ENCODE results near the gene TXNRD1. TPM values are rescaled to one million over a fixed set of nuclear protein-coding genes. Genes with fewer than 3 reads are reported as not detected.

The TXNRD1 gene
- total RNA-seq, 1 donor: 502 TPM

GRCh38 chr12:104304261-104305009 is 88.9 kb downstream of the TXNRD1 start:
- Histone ChIP-seq H2AFZ (ENCODE audit: low read length) (no peak overlapping the region), H3K4me3 (ENCODE audit: insufficient read depth, low read length) (peak overlapping the region; percentile 69), H3K79me2 (ENCODE audit: insufficient read depth, low read length) (peaks cover 96% of the 10 kb centered on the region), H3K4me2 (ENCODE audit: insufficient read depth, low read length) (peak overlapping the region; percentile 91), H3K36me3 (ENCODE audit: insufficient read depth, low read length) (peaks cover 69% of the 10 kb centered on the region), H3K27me3 (ENCODE audit: insufficient read depth, low read length) (no peaks in the 10 kb centered on the region), H3K9me3 (ENCODE audit: low read depth, low read length) (no peaks in the 10 kb centered on the region), H3K27ac (ENCODE audit: low read depth, low read length) (peak overlapping the region; percentile 91), H3K4me1 (ENCODE audit: insufficient read depth, low read length) (peaks cover 57% of the 10 kb centered on the region), H4K20me1 (ENCODE audit: insufficient read depth, low read length) (peaks cover 88% of the 10 kb centered on the region)
- DNase-seq (ENCODE audit: insufficient read length, low spot score, missing footprints): no peak
- no peak for TF ChIP-seq CTCF (IDR thresholded peaks at IDR 0.05; ENCODE audit: extremely low read depth, low read depth, low read length)

GRCh38 chr12:104305349-104305748 is 89.8 kb downstream of the TXNRD1 start:
- peaks cover 67% of the 10 kb centered on the region for H3K36me3 ChIP-seq (ENCODE audit: insufficient read depth, low read length)
- no peak for TF ChIP-seq CTCF (IDR thresholded peaks at IDR 0.05; ENCODE audit: extremely low read depth, low read depth, low read length)
- no peak overlapping the region for H3K4me3 ChIP-seq (ENCODE audit: insufficient read depth, low read length)
- H2AFZ ChIP-seq (ENCODE audit: low read length): no peak overlapping the region
- H4K20me1 ChIP-seq (ENCODE audit: insufficient read depth, low read length): peaks cover 85% of the 10 kb centered on the region
- no peaks in the 10 kb centered on the region for H3K9me3 ChIP-seq (ENCODE audit: low read depth, low read length)
- H3K4me2 ChIP-seq (ENCODE audit: insufficient read depth, low read length): peak overlapping the region; percentile 28
- no peaks in the 10 kb centered on the region for H3K27me3 ChIP-seq (ENCODE audit: insufficient read depth, low read length)
- H3K4me1 ChIP-seq (ENCODE audit: insufficient read depth, low read length): peaks cover 50% of the 10 kb centered on the region
- peak overlapping the region; percentile 91 for H3K27ac ChIP-seq (ENCODE audit: low read depth, low read length)
- DNase-seq (ENCODE audit: insufficient read length, low spot score, missing footprints): no peak
- H3K79me2 ChIP-seq (ENCODE audit: insufficient read depth, low read length): peaks cover 95% of the 10 kb centered on the region

- no peaks in the 10 kb centered on the region for H3K9me3 ChIP-seq (ENCODE audit: low read depth, low read length)
- peaks cover 45% of the 10 kb centered on the region for H3K4me1 ChIP-seq (ENCODE audit: insufficient read depth, low read length)
- H3K4me3 ChIP-seq (ENCODE audit: insufficient read depth, low read length): no peak overlapping the region
- no peak overlapping the region for H3K4me2 ChIP-seq (ENCODE audit: insufficient read depth, low read length)
- H3K79me2 ChIP-seq (ENCODE audit: insufficient read depth, low read length): peaks cover 96% of the 10 kb centered on the region
- H3K36me3 ChIP-seq (ENCODE audit: insufficient read depth, low read length): peaks cover 68% of the 10 kb centered on the region
- H3K27ac ChIP-seq (ENCODE audit: low read depth, low read length): peak overlapping the region; percentile 24
- no peak for DNase-seq (ENCODE audit: insufficient read length, low spot score, missing footprints)
- no peak for TF ChIP-seq CTCF (IDR thresholded peaks at IDR 0.05; ENCODE audit: extremely low read depth, low read depth, low read length)
- no peak overlapping the region for H2AFZ ChIP-seq (ENCODE audit: low read length)
- H4K20me1 ChIP-seq (ENCODE audit: insufficient read depth, low read length): peaks cover 85% of the 10 kb centered on the region
- H3K27me3 ChIP-seq (ENCODE audit: insufficient read depth, low read length): no peaks in the 10 kb centered on the region
Observed at GRCh38 chr12:104306376-104306775, 90.8 kb downstream of the TXNRD1 start.

DNA sequence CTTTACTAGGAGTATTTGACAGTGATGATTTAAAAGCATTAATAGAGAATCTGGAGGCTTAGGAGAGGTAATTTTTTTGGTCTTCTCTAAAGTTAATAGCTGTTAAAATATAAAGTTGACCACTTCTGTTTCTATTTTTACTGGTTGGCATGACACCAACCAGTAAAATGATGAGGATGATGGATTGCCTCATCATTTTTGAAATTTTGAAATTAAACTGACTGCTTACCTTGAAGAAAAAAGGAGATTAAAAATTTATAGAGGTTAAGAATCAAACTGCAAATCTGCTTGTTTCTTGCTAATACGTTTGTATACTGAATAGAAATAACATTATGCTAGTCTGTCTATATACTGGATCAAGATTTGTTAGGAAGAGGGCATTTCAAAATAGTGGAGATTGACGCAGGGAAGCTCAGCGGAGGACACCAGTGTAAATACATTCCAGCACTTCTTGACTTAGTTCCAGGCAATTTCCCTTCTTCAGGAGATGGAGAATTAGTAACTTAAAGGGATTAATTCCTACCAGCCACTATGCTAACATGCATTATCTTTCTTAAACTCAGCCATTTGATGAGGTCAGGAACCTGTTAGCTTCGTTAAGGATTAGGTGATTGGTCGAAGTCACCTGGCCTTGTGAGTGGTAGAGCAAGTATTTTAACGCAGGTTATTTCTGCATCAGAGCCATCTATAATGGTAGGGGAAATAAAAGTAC is 91.5 kb downstream of the TXNRD1 start:
- Histone ChIP-seq H3K4me1 (ENCODE audit: insufficient read depth, low read length) (peaks cover 43% of the 10 kb centered on the region), H3K36me3 (ENCODE audit: insufficient read depth, low read length) (peaks cover 68% of the 10 kb centered on the region), H3K4me3 (ENCODE audit: insufficient read depth, low read length) (no peak overlapping the region), H3K9me3 (ENCODE audit: low read depth, low read length) (no peaks in the 10 kb centered on the region), H3K27ac (ENCODE audit: low read depth, low read length) (peak overlapping the region; percentile 24), H2AFZ (ENCODE audit: low read length) (no peak overlapping the region), H3K79me2 (ENCODE audit: insufficient read depth, low read length) (peaks cover 93% of the 10 kb centered on the region), H3K4me2 (ENCODE audit: insufficient read depth, low read length) (no peak overlapping the region), H3K27me3 (ENCODE audit: insufficient read depth, low read length) (no peaks in the 10 kb centered on the region), H4K20me1 (ENCODE audit: insufficient read depth, low read length) (peaks cover 79% of the 10 kb centered on the region)
- DNase-seq (ENCODE audit: insufficient read length, low spot score, missing footprints): no peak
- TF ChIP-seq CTCF (IDR thresholded peaks at IDR 0.05; ENCODE audit: extremely low read depth, low read depth, low read length): no peak

Measured in osteoblast (primary cell).